ENCODE measurements around the gene ST13.
A peak's percentile ranks its signal among the peaks of the same experiment; 100 is the strongest.

Gene ST13

GRCh38 chr22:40823426-40823825 lies 33.0 kb downstream of the ST13 start:
- CTCF ChIA-PET = interaction anchor here (0.6 to 2.0 kb wide), 2 partner anchors 9 to 209 kb away, joined by 3 to 6 read pairs; no protein-coding TSS in a partner anchor
- Histone ChIP-seq H3K36me3 (ENCODE audit: control insufficient read depth in 2 of 2, insufficient read depth in 1 of 2, low read length in 2 of 2) (peaks cover 21 to 55% of the 10 kb centered on the region in 2 experiments), H3K27ac (ENCODE audit: extremely low read depth, low read depth, low read length) (no peak overlapping the region), H3K9me3 (ENCODE audit: control insufficient read depth, insufficient read depth, low read depth, low read length) (no peaks in the 10 kb centered on the region), H3K4me3 (ENCODE audit: low read depth, low read length) (no peak overlapping the region), H3K4me1 (ENCODE audit: control insufficient read depth, insufficient read depth, low read length) (no peaks in the 10 kb centered on the region)
- POLR2A ChIA-PET = no interaction called here
- peak; percentile 44; the same call in 1 of the 2 replicates for TF ChIP-seq ZEB2 (tag by site-specific recombination; IDR thresholded peaks at IDR 0.05)
- no peak for TF ChIP-seq ZNF560 (tag by site-specific recombination; IDR thresholded peaks at IDR 0.05; ENCODE audit: borderline replicate concordance)
- TF ChIP-seq ZNF580 (tag by site-specific recombination; IDR thresholded peaks at IDR 0.05) = no peak
- no peak for TF ChIP-seq ZNF596 (tag by site-specific recombination; IDR thresholded peaks at IDR 0.05)

- ChIA-PET POLR2A (interaction anchor here (0.6 to 2.1 kb wide), 14 partner anchors 8 to 1330 kb away, joined by 3 to 14 read pairs (median 4); partner anchors contain the start of genes ST13 and XPNPEP3), CTCF (interaction anchor here (0.6 to 1.2 kb wide), 8 partner anchors 11 to 422 kb away, joined by 3 to 7 read pairs (median 3); partner anchors contain the start of genes ST13 and XPNPEP3)
- Histone ChIP-seq H3K4me1 (ENCODE audit: control insufficient read depth, insufficient read depth, low read length) (no peaks in the 10 kb centered on the region), H3K27ac (ENCODE audit: extremely low read depth, low read depth, low read length) (peak overlapping the region; percentile 67), H3K9me3 (ENCODE audit: control insufficient read depth, insufficient read depth, low read depth, low read length) (no peaks in the 10 kb centered on the region), H3K36me3 (ENCODE audit: control insufficient read depth in 2 of 2, insufficient read depth in 1 of 2, low read length in 2 of 2) (peaks cover 4 to 29% of the 10 kb centered on the region in 2 experiments; a peak in 2 of 3 replicates), H3K4me3 (ENCODE audit: low read depth, low read length) (peak overlapping the region; percentile 40)
- TF ChIP-seq ZNF529 (tag by site-specific recombination; IDR thresholded peaks at IDR 0.05; ENCODE audit: insufficient replicate concordance) = no peak
- no peak for TF ChIP-seq ZNF324 (tag by site-specific recombination; IDR thresholded peaks at IDR 0.05)
- TF ChIP-seq, protein P1, sequence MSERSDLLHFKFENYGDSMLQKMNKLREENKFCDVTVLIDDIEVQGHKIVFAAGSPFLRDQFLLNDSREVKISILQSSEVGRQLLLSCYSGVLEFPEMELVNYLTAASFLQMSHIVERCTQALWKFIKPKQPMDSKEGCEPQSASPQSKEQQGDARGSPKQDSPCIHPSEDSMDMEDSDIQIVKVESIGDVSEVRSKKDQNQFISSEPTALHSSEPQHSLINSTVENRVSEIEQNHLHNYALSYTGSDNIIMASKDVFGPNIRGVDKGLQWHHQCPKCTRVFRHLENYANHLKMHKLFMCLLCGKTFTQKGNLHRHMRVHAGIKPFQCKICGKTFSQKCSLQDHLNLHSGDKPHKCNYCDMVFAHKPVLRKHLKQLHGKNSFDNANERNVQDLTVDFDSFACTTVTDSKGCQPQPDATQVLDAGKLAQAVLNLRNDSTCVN (tag by site-specific recombination; optimal IDR thresholded peaks at IDR 0.05) = no peak
- no peak for TF ChIP-seq ZNF350 (tag by site-specific recombination; IDR thresholded peaks at IDR 0.05)
- no peak for TF ChIP-seq ZNF223 (tag by site-specific recombination; IDR thresholded peaks at IDR 0.05)
- no peak for TF ChIP-seq ZNF2 (tag by site-specific recombination; IDR thresholded peaks at IDR 0.05)
- no peak for TF ChIP-seq ZNF354C (tag by site-specific recombination; IDR thresholded peaks at IDR 0.05; ENCODE audit: borderline replicate concordance, low read depth)
- TF ChIP-seq MYNN (tag by site-specific recombination; IDR thresholded peaks at IDR 0.05; ENCODE audit: borderline replicate concordance) = no peak
- TF ChIP-seq ZNF600 (tag by site-specific recombination; IDR thresholded peaks at IDR 0.05) = no peak
- TF ChIP-seq ZBTB17 (tag by site-specific recombination; IDR thresholded peaks at IDR 0.05) = no peak
- no peak for TF ChIP-seq ZSCAN16 (tag by site-specific recombination; IDR thresholded peaks at IDR 0.05)
- TF ChIP-seq ZNF664 (tag by site-specific recombination; IDR thresholded peaks at IDR 0.05) = peak; percentile 100
- TF ChIP-seq ZBTB8A (tag by site-specific recombination; IDR thresholded peaks at IDR 0.05) = 0 out of 2 replicates have a peak, but pooled peaks have one; percentile 4
- no peak for TF ChIP-seq GFI1B (tag by site-specific recombination; IDR thresholded peaks at IDR 0.05)
- TF ChIP-seq ZNF747 (tag by site-specific recombination; IDR thresholded peaks at IDR 0.05) = no peak
- TF ChIP-seq, protein P2, sequence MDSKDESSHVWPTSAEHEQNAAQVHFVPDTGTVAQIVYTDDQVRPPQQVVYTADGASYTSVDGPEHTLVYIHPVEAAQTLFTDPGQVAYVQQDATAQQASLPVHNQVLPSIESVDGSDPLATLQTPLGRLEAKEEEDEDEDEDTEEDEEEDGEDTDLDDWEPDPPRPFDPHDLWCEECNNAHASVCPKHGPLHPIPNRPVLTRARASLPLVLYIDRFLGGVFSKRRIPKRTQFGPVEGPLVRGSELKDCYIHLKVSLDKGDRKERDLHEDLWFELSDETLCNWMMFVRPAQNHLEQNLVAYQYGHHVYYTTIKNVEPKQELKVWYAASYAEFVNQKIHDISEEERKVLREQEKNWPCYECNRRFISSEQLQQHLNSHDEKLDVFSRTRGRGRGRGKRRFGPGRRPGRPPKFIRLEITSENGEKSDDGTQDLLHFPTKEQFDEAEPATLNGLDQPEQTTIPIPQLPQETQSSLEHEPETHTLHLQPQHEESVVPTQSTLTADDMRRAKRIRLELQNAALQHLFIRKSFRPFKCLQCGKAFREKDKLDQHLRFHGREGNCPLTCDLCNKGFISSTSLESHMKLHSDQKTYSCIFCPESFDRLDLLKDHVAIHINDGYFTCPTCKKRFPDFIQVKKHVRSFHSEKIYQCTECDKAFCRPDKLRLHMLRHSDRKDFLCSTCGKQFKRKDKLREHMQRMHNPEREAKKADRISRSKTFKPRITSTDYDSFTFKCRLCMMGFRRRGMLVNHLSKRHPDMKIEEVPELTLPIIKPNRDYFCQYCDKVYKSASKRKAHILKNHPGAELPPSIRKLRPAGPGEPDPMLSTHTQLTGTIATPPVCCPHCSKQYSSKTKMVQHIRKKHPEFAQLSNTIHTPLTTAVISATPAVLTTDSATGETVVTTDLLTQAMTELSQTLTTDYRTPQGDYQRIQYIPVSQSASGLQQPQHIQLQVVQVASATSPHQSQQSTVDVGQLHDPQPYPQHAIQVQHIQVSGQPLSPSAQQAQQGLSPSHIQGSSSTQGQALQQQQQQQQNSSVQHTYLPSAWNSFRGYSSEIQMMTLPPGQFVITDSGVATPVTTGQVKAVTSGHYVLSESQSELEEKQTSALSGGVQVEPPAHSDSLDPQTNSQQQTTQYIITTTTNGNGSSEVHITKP (tag by site-specific recombination; IDR thresholded peaks at IDR 0.05) = 0 out of 2 replicates have a peak, but pooled peaks have one; percentile 1
- no peak for TF ChIP-seq ZNF514 (tag by site-specific recombination; IDR thresholded peaks at IDR 0.05)
- 0 out of 2 replicates have a peak, but pooled peaks have one; percentile 8 for TF ChIP-seq ZSCAN30 (tag by site-specific recombination; IDR thresholded peaks at IDR 0.05)
- no peak for TF ChIP-seq ZNF561 (tag by site-specific recombination; IDR thresholded peaks at IDR 0.05; ENCODE audit: borderline replicate concordance)
- TF ChIP-seq ZNF580 (tag by site-specific recombination; IDR thresholded peaks at IDR 0.05) = no peak
- no peak for TF ChIP-seq KLF10 (tag by site-specific recombination; IDR thresholded peaks at IDR 0.05)
- TF ChIP-seq, protein P3, sequence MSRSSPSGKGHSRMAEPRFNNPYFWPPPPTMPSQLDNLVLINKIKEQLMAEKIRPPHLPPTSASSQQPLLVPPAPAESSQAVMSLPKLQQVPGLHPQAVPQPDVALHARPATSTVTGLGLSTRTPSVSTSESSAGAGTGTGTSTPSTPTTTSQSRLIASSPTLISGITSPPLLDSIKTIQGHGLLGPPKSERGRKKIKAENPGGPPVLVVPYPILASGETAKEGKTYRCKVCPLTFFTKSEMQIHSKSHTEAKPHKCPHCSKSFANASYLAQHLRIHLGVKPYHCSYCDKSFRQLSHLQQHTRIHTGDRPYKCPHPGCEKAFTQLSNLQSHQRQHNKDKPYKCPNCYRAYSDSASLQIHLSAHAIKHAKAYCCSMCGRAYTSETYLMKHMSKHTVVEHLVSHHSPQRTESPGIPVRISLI (tag by site-specific recombination; IDR thresholded peaks at IDR 0.05) = 0 out of 2 replicates have a peak, but pooled peaks have one; percentile 41
- no peak for TF ChIP-seq ZNF416 (tag by site-specific recombination; IDR thresholded peaks at IDR 0.05)
- TF ChIP-seq, protein P4, sequence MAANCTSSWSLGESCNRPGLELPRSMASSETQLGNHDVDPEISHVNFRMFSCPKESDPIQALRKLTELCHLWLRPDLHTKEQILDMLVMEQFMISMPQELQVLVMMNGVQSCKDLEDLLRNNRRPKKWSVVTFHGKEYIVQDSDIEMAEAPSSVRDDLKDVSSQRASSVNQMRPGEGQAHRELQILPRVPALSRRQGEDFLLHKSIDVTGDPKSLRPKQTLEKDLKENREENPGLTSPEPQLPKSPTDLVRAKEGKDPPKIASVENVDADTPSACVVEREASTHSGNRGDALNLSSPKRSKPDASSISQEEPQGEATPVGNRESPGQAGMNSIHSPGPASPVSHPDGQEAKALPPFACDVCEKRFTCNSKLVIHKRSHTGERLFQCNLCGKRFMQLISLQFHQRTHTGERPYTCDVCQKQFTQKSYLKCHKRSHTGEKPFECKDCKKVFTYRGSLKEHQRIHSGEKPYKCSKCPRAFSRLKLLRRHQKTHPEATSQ (tag by site-specific recombination; IDR thresholded peaks at IDR 0.05) = no peak
Observed at GRCh38 chr22:40819599-40820140, 36.8 kb downstream of the ST13 start.

All from HEK293 (cell line).